Measurements from ENCODE around the gene CPA5. TPM values are rescaled to one million over a fixed set of nuclear protein-coding genes. Genes with fewer than 3 reads are reported as not detected.

Gene CPA5
- total and polyA plus RNA-seq, 2 of the 8 experiments (the other 6 are each of a cell fraction or from before 2014, with no cell fraction given) = 0.12 TPM; not detected in 1

DNA sequence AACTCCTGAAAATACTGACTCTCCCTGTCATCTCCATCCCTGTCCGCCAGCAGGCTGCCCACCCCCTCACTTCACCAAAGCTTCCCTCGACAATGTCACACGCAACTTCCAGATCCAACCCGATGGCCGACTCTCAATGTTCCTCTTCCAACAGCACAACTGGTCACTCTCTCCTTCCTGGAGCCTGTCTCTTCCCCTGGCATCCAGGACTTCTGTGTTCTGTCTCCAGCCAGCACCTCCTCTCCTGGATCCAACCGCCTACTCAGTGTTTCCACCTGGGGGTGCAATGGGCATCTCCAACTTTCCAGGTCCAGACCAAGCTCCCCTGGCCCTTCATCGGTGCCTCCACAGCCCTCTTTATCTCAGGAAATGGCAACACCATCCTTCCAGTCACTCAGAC lies 8.6 kb downstream of the CPA5 start:
- H4K5ac ChIP-seq (ENCODE audit: insufficient read length, low read depth, low read length) = no peak overlapping the region
- H4K20me1 ChIP-seq (replicated peaks in 1 of 2; ENCODE audit: control insufficient read depth in 1 of 2, insufficient read depth in 2 of 2, low read length in 2 of 2) = no peaks in the 10 kb centered on the region
- H3K56ac ChIP-seq (replicated peaks; ENCODE audit: insufficient read length, low read depth, low read length) = no peak overlapping the region
- FAIRE-seq = no peak
- no peaks in the 10 kb centered on the region for H3K79me1 ChIP-seq (ENCODE audit: low read depth, low read length)
- H2BK15ac ChIP-seq (ENCODE audit: low read length) = 0 out of 2 replicates have a peak overlapping the region, but pooled peaks have one; percentile 29
- H4K8ac ChIP-seq (ENCODE audit: extremely low read depth, insufficient read depth, low read length) = no peak overlapping the region; the same call in 1 of the 2 replicates
- H2AK5ac ChIP-seq (ENCODE audit: low read depth, low read length) = no peak overlapping the region; the same call in 1 of the 2 replicates
- no peak overlapping the region for H2BK20ac ChIP-seq (ENCODE audit: low read length)
- no peaks in the 10 kb centered on the region for H3K79me2 ChIP-seq (ENCODE audit: control insufficient read depth in 1 of 2, insufficient read depth in 2 of 2, low read length in 2 of 2)
- DNase-seq (ENCODE audit: low read depth in 1 of 2, low spot score in 2 of 2) = no peak
- no peak overlapping the region for H3K9ac ChIP-seq (replicated peaks in 1 of 4; ENCODE audit: extremely low read depth in 1 of 4, low read depth in 3 of 4, low read length in 3 of 4)
- H3K4me3 ChIP-seq (ENCODE audit: extremely low read depth in 1 of 4, insufficient read depth in 2 of 4, low read depth in 3 of 4, low read length in 4 of 4) = no peak overlapping the region
- no peak overlapping the region for H3K4me2 ChIP-seq (ENCODE audit: insufficient read depth in 1 of 2, low read depth in 2 of 2, low read length in 2 of 2)
- peak; percentile 31 to 48; a peak in 3 of 4 replicates for TF ChIP-seq RAD21 (IDR thresholded peaks at IDR 0.05 in 1 of 2, conservative IDR thresholded peaks at IDR 0.05 in 1 of 2; ENCODE audit: low read depth in 2 of 2, low read length in 2 of 2)
- TF ChIP-seq, protein P1, sequence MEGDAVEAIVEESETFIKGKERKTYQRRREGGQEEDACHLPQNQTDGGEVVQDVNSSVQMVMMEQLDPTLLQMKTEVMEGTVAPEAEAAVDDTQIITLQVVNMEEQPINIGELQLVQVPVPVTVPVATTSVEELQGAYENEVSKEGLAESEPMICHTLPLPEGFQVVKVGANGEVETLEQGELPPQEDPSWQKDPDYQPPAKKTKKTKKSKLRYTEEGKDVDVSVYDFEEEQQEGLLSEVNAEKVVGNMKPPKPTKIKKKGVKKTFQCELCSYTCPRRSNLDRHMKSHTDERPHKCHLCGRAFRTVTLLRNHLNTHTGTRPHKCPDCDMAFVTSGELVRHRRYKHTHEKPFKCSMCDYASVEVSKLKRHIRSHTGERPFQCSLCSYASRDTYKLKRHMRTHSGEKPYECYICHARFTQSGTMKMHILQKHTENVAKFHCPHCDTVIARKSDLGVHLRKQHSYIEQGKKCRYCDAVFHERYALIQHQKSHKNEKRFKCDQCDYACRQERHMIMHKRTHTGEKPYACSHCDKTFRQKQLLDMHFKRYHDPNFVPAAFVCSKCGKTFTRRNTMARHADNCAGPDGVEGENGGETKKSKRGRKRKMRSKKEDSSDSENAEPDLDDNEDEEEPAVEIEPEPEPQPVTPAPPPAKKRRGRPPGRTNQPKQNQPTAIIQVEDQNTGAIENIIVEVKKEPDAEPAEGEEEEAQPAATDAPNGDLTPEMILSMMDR (IDR thresholded peaks at IDR 0.05; ENCODE audit: control extremely low read depth in 1 of 3, insufficient read depth in 1 of 3, low read depth in 1 of 3, low read length in 3 of 3) = peak; percentile 12 to 13 (median 13); a peak in 3 of 4 replicates
- no peak for TF ChIP-seq CBX8 (IDR thresholded peaks at IDR 0.05; ENCODE audit: borderline replicate concordance, low read depth, low read length)
- no peak overlapping the region for H2BK5ac ChIP-seq (ENCODE audit: low read depth, low read length)
- no peak overlapping the region for H2BK120ac ChIP-seq (replicated peaks; ENCODE audit: low read depth, low read length)
- ChIA-PET POLR2A (ENCODE audit: partially characterized antibody) (interaction anchor here (0.7 kb wide), 1 partner anchor 137 kb away, joined by 3 read pairs; no protein-coding TSS in a partner anchor), CTCF (ENCODE audit: partially characterized antibody) (interaction anchor here (1.0 kb wide), 1 partner anchor 28 kb away, joined by 4 read pairs; no protein-coding TSS in a partner anchor)
- H3K36me3 ChIP-seq (ENCODE audit: control insufficient read depth in 2 of 4, insufficient read depth in 4 of 4, low read length in 3 of 4) = no peaks in the 10 kb centered on the region
- no peak overlapping the region for H3K23ac ChIP-seq (ENCODE audit: insufficient read length)
- H4K91ac ChIP-seq (replicated peaks; ENCODE audit: insufficient read length, low read length) = no peak overlapping the region
- no peak overlapping the region for H2AFZ ChIP-seq (ENCODE audit: low read length)
- no peaks in the 10 kb centered on the region for H3K9me3 ChIP-seq (ENCODE audit: insufficient read depth in 2 of 2, low read depth in 1 of 2, low read length in 1 of 2)
- H3K18ac ChIP-seq (ENCODE audit: extremely low read depth, low read length) = no peak overlapping the region
- peaks cover 5 to 24% (median 17%) of the 10 kb centered on the region in 4 experiments for H3K4me1 ChIP-seq (replicated peaks in 1 of 4; ENCODE audit: control insufficient read depth in 3 of 4, insufficient read depth in 4 of 4, low read length in 3 of 4)
- H3K23me2 ChIP-seq (ENCODE audit: low read depth, low read length) = no peaks in the 10 kb centered on the region
- H3K27me3 ChIP-seq (replicated peaks in 1 of 4; ENCODE audit: control insufficient read depth in 3 of 4, extremely low read depth in 1 of 4, insufficient read depth in 3 of 4, low read length in 3 of 4) = no peaks in the 10 kb centered on the region
- WGBS, 2 experiments (ENCODE audit: extremely low coverage in 1 of 2, insufficient coverage in 1 of 2, insufficient read length in 1 of 2, insufficient replicate concordance in 2 of 2, low coverage in 1 of 2, low lambda C conversion rate in 2 of 2, missing lambda C conversion rate in 1 of 2) = 90% methylated on average over 7 of the region's 7 CpGs; no CpG with 5 or more reads in 1 of the 2 experiments
- peak overlapping the region; percentile 68; the same call in 1 of the 2 replicates for H2BK12ac ChIP-seq (ENCODE audit: low read depth, low read length)
- H3K27ac ChIP-seq (ENCODE audit: low read depth, low read length) = no peak overlapping the region
- H3K4ac ChIP-seq (replicated peaks; ENCODE audit: insufficient read length, low read depth, low read length) = no peak overlapping the region
- no peak overlapping the region for H3K14ac ChIP-seq (ENCODE audit: insufficient read length)

Data from H1 (cell line).